CD4-positive, CD25-positive, alpha-beta regulatory T cell (primary cell): ENCODE results near the gene PTGIS. TPM values are rescaled to one million over a fixed set of nuclear protein-coding genes. Genes with fewer than 3 reads are reported as not detected.

ENCODE experiments used
- ATAC-seq, 2 donors: fragments of 150-1000 bp; cut with Tn5 transposase; one replicate each; pipeline ENCODE4 v1.10.0; 2021; ENCODE audit warnings: low read depth in 2 of 2, moderate number of reproducible peaks in 2 of 2, moderate library complexity in 1 of 2
- DNase-seq, 3 donors: peaks; one replicate each; pipeline versions ENCODE4 v3.0.0 to v3.0.0-alpha.2; 2012 to 2022; ENCODE audit warnings: mixed read lengths in 1 of 3
- H3K27ac ChIP-seq: one replicate; pipeline ENCODE4 v1.7.0; 2013; ENCODE audit warnings: mild to moderate bottlenecking, low read length; ENCODE audit not compliant: insufficient read depth, poor library complexity, severe bottlenecking
- H3K27me3 ChIP-seq: one replicate; pipeline ENCODE4 v1.7.0; 2013; ENCODE audit warnings: low read length; ENCODE audit not compliant: control insufficient read depth, insufficient read depth
- H3K36me3 ChIP-seq: one replicate; pipeline ENCODE4 v1.7.0; 2013; ENCODE audit warnings: mild to moderate bottlenecking, low read length, moderate library complexity; ENCODE audit not compliant: control insufficient read depth, insufficient read depth
- H3K4me1 ChIP-seq: 2 replicates; pipeline ENCODE4 v1.7.0; 2013; ENCODE audit warnings: mild to moderate bottlenecking, low read length; ENCODE audit not compliant: insufficient read depth, control insufficient read depth, poor library complexity, severe bottlenecking
- H3K4me3 ChIP-seq: one replicate; pipeline ENCODE4 v1.7.0; 2013; ENCODE audit warnings: low read depth, mild to moderate bottlenecking, low read length, moderate library complexity
- H3K9me3 ChIP-seq, 2 experiments: 1 replicate in 1 of 2; 2 replicates in 1 of 2; pipeline ENCODE4 v1.7.0; 2013; ENCODE audit warnings: low read length in 2 of 2, mild to moderate bottlenecking in 1 of 2, moderate library complexity in 1 of 2; ENCODE audit not compliant: control insufficient read depth in 2 of 2
- H3K27ac Mint-ChIP-seq, 3 donors: one replicate each; pipeline ENCODE4 v1.8.0; 2020 to 2022; ENCODE audit warnings: mild to moderate bottlenecking in 3 of 3, mixed read lengths in 3 of 3, moderate library complexity in 2 of 3
- H3K27me3 Mint-ChIP-seq: one replicate; pipeline ENCODE4 v1.8.0; 2022; ENCODE audit warnings: mild to moderate bottlenecking, mixed read lengths
- H3K36me3 Mint-ChIP-seq: one replicate; pipeline ENCODE4 v1.8.0; 2020; ENCODE audit warnings: mixed read lengths
- H3K4me1 Mint-ChIP-seq, 4 donors: one replicate each; pipeline ENCODE4 v1.8.0; 2020 to 2022; ENCODE audit warnings: mixed read lengths in 4 of 4, mild to moderate bottlenecking in 1 of 4
- H3K4me3 Mint-ChIP-seq, 4 donors: one replicate each; pipeline ENCODE4 v1.8.0; 2020 to 2022; ENCODE audit warnings: mild to moderate bottlenecking in 4 of 4, mixed read lengths in 4 of 4, moderate library complexity in 3 of 4
- H3K9me3 Mint-ChIP-seq, 7 donors: one replicate each; pipeline ENCODE4 v1.8.0; 2020 to 2022; ENCODE audit warnings: mixed read lengths in 7 of 7, mild to moderate bottlenecking in 3 of 7, moderate library complexity in 2 of 7
- polyA plus RNA-seq, 4 donors: library from polyadenylated mRNA; unstranded; fragments of 300-500 nt; fragmentation: Illumina TruSeq; gene quantifications; one replicate each; pipeline ENCODE4 v1.2.3, GENCODE V29; 2021
- total RNA-seq: library from RNA; stranded (reverse); gene quantifications from one replicate; pipeline ENCODE4 v1.2.3, GENCODE V29; 2022

PTGIS gene
- total and polyA plus RNA-seq, 5 donors from 2014 or later, result not detected

DNA sequence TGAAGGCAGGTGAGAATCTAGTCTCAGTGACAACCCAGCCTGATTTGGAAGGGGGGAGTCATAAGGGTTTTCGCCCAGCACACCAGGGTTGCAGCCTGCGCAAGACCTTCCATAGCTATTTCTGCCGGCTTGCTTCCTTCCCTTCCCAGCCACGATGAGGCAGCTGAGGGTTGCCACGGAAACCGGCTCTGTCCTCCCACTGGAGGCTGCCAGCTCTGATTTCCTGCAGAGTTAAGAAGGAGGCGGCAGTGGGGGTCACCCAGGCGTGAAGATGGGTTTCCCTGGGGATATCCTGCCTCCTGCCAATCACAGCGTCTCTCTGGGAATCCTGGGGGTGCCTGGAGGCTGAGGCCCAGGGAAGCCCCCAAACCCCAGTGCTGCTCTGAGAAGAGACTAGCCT is 62.4 kb downstream of the PTGIS start:
- Mint-ChIP-seq H3K27ac (no peak overlapping the region), H3K27me3 (peaks cover 41% of the 10 kb centered on the region), H3K4me3 (no peak overlapping the region), H3K9me3 (no peaks in the 10 kb centered on the region), H3K36me3 (no peaks in the 10 kb centered on the region), H3K4me1 (peaks cover 0 to 4% (median 1%) of the 10 kb centered on the region in 4 donors)
- no peaks in the 10 kb centered on the region for H3K36me3 ChIP-seq
- H3K4me1 ChIP-seq, result no peaks in the 10 kb centered on the region
- H3K27me3 ChIP-seq, result peaks cover 21% of the 10 kb centered on the region
- DNase-seq, result no peak
- no peak for ATAC-seq
- H3K27ac ChIP-seq, result no peak overlapping the region
- H3K4me3 ChIP-seq, result no peak overlapping the region
- no peaks in the 10 kb centered on the region for H3K9me3 ChIP-seq

- no peak overlapping the region for H3K4me3 ChIP-seq
- DNase-seq, result no peak
- no peaks in the 10 kb centered on the region for H3K4me1 ChIP-seq
- H3K27ac ChIP-seq, result no peak overlapping the region
- H3K9me3 ChIP-seq, result peaks cover 0 to 1% of the 10 kb centered on the region in 2 experiments
- no peak for ATAC-seq
- H3K36me3 Mint-ChIP-seq, result no peaks in the 10 kb centered on the region
- peaks cover 0 to 2% (median 0%) of the 10 kb centered on the region in 7 donors for H3K9me3 Mint-ChIP-seq
- no peaks in the 10 kb centered on the region for H3K4me1 Mint-ChIP-seq
- H3K27me3 Mint-ChIP-seq, result peaks cover 31% of the 10 kb centered on the region
- H3K36me3 ChIP-seq, result no peaks in the 10 kb centered on the region
- H3K4me3 Mint-ChIP-seq, result no peak overlapping the region
- peaks cover 24% of the 10 kb centered on the region for H3K27me3 ChIP-seq
- no peak overlapping the region for H3K27ac Mint-ChIP-seq
These were observed 64.8 kb downstream of the PTGIS start for GRCh38 chr20:49503176-49503575.

- H3K9me3 ChIP-seq, result peaks cover 0 to 1% of the 10 kb centered on the region in 2 experiments
- Mint-ChIP-seq H3K27ac (no peak overlapping the region), H3K36me3 (no peaks in the 10 kb centered on the region), H3K27me3 (peaks cover 27% of the 10 kb centered on the region), H3K4me1 (no peaks in the 10 kb centered on the region), H3K9me3 (peaks cover 0 to 3% (median 0%) of the 10 kb centered on the region in 7 donors), H3K4me3 (no peak overlapping the region)
- no peak for ATAC-seq
- no peaks in the 10 kb centered on the region for H3K4me1 ChIP-seq
- H3K27ac ChIP-seq, result no peak overlapping the region
- DNase-seq, result peak in 1 of 3 donors; percentile 12
- H3K27me3 ChIP-seq, result peaks cover 24% of the 10 kb centered on the region
- H3K36me3 ChIP-seq, result no peaks in the 10 kb centered on the region
- H3K4me3 ChIP-seq, result no peak overlapping the region
These were observed 66.0 kb downstream of the PTGIS start for GRCh38 chr20:49501917-49502316.

- Mint-ChIP-seq H3K4me1 (no peaks in the 10 kb centered on the region), H3K27ac (no peak overlapping the region), H3K36me3 (no peaks in the 10 kb centered on the region), H3K27me3 (peaks cover 23% of the 10 kb centered on the region), H3K9me3 (peaks cover 0 to 3% (median 0%) of the 10 kb centered on the region in 7 donors), H3K4me3 (no peak overlapping the region)
- H3K9me3 ChIP-seq, result peaks cover 0 to 1% of the 10 kb centered on the region in 2 experiments
- peaks cover 16% of the 10 kb centered on the region for H3K27me3 ChIP-seq
- no peaks in the 10 kb centered on the region for H3K36me3 ChIP-seq
- no peak overlapping the region for H3K27ac ChIP-seq
- no peaks in the 10 kb centered on the region for H3K4me1 ChIP-seq
- H3K4me3 ChIP-seq, result no peak overlapping the region
- DNase-seq (no peak), ATAC-seq (no peak)
These were observed 70.6 kb downstream of the PTGIS start for GRCh38 chr20:49497398-49497669.

GRCh38 chr20:49496553-49497397 is 71.2 kb downstream of the PTGIS start:
- Mint-ChIP-seq H3K9me3 (peaks cover 0 to 5% (median 0%) of the 10 kb centered on the region in 7 donors), H3K27ac (no peak overlapping the region), H3K4me1 (no peaks in the 10 kb centered on the region), H3K27me3 (peaks cover 23% of the 10 kb centered on the region), H3K36me3 (no peaks in the 10 kb centered on the region), H3K4me3 (no peak overlapping the region)
- ATAC-seq (no peak), DNase-seq (no peak)
- peaks cover 15% of the 10 kb centered on the region for H3K27me3 ChIP-seq
- H3K4me1 ChIP-seq, result no peaks in the 10 kb centered on the region
- no peak overlapping the region for H3K27ac ChIP-seq
- peaks cover 0 to 1% of the 10 kb centered on the region in 2 experiments for H3K9me3 ChIP-seq
- H3K36me3 ChIP-seq, result no peaks in the 10 kb centered on the region
- H3K4me3 ChIP-seq, result no peak overlapping the region

GRCh38 chr20:49496043-49496442 is 71.9 kb downstream of the PTGIS start:
- Histone ChIP-seq H3K4me1 (no peaks in the 10 kb centered on the region), H3K4me3 (no peak overlapping the region), H3K27me3 (peaks cover 9% of the 10 kb centered on the region), H3K27ac (no peak overlapping the region), H3K9me3 (peaks cover 0 to 1% of the 10 kb centered on the region in 2 experiments), H3K36me3 (no peaks in the 10 kb centered on the region)
- Mint-ChIP-seq H3K36me3 (no peaks in the 10 kb centered on the region), H3K9me3 (peaks cover 0 to 6% (median 3%) of the 10 kb centered on the region in 7 donors), H3K27me3 (peaks cover 24% of the 10 kb centered on the region), H3K27ac (no peak overlapping the region), H3K4me3 (no peak overlapping the region), H3K4me1 (no peaks in the 10 kb centered on the region)
- ATAC-seq (no peak), DNase-seq (no peak)

DNA sequence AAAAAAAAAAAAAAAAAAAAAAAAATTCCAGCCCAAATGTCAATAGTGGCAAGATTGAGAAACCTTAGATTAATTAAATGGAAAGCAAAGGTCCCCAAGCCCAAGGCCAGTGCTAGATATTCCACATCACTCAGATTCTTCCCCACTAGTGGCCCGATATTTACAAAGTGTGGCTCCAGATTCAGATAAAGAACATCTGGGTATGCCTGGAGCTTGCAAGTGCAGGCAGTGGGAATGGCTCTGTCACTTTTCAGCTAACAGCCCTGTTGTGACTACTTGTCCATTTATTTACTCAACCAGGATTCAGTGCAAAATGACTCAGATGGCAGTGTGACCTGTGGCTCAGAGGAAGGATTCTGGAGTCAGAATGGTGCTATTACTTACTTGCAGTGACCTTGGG is 77.2 kb downstream of the PTGIS start:
- no peak overlapping the region for H3K27ac ChIP-seq
- Mint-ChIP-seq H3K36me3 (no peaks in the 10 kb centered on the region), H3K27ac (no peak overlapping the region), H3K9me3 (peaks cover 0 to 20% (median 7%) of the 10 kb centered on the region in 7 donors), H3K4me3 (no peak overlapping the region), H3K27me3 (peaks cover 41% of the 10 kb centered on the region), H3K4me1 (no peaks in the 10 kb centered on the region)
- H3K4me3 ChIP-seq, result no peak overlapping the region
- no peaks in the 10 kb centered on the region for H3K4me1 ChIP-seq
- H3K27me3 ChIP-seq, result peaks cover 26% of the 10 kb centered on the region
- H3K36me3 ChIP-seq, result no peaks in the 10 kb centered on the region
- DNase-seq (no peak), ATAC-seq (no peak)
- peaks cover 0 to 8% of the 10 kb centered on the region in 2 experiments for H3K9me3 ChIP-seq

DNA sequence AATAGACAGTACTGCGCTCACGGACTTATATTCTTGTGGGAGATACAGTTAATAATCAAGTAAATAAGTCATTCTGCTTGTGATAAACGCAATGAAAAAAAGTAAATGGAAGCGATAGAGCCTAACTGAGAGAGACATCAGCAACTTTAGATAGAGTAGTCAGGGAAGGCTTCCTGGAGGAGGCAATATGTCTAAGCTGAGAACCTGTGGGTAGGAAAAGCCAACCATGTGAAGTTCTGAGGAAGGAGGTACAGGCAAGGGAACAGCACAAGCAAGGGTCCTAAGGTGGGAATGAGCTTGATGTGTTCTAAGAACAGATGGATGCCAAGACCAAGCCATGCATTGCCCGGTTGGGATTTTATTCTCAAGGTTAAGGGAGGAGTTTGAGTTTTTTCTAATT is 78.2 kb downstream of the PTGIS start:
- no peak for DNase-seq
- Mint-ChIP-seq H3K27me3 (peaks cover 51% of the 10 kb centered on the region), H3K4me1 (peaks cover 0 to 5% (median under 1%) of the 10 kb centered on the region in 4 donors), H3K4me3 (no peak overlapping the region), H3K36me3 (no peaks in the 10 kb centered on the region), H3K27ac (no peak overlapping the region), H3K9me3 (peaks cover 0 to 20% (median 8%) of the 10 kb centered on the region in 7 donors)
- no peak for ATAC-seq
- Histone ChIP-seq H3K4me1 (peaks cover under 1% of the 10 kb centered on the region), H3K4me3 (no peak overlapping the region), H3K9me3 (peaks cover 0 to 8% of the 10 kb centered on the region in 2 experiments), H3K36me3 (no peaks in the 10 kb centered on the region), H3K27me3 (peaks cover 30% of the 10 kb centered on the region), H3K27ac (no peak overlapping the region)
